Skin of body (tissue), 2 donors: Measurements from ENCODE around the gene SFXN4. TPM values are rescaled to one million over a fixed set of nuclear protein-coding genes. Genes with fewer than 3 reads are reported as not detected.
"Not testable (repeated sequence)": the region's sequence is repeated elsewhere in the genome, so short reads cannot be mapped to it uniquely, and the experiment has no call there.

Experiments used
- DNase-seq: peaks from one replicate; lab custom pipeline; 2025; lab: John Stamatoyannopoulos, UW
- total RNA-seq: library from RNA; depleted of rRNA; stranded (reverse); fragments of >200 nt; gene quantifications from one replicate; pipeline ENCODE4 v1.2.3, GENCODE V29; 2014

The SFXN4 gene
- total RNA-seq, 1 donor from 2014 or later: 11.4 TPM

- no peak for DNase-seq
Measured at GRCh38 chr10:119149157-119149556, 16.4 kb downstream of the SFXN4 start.

GRCh38 chr10:119143657-119144056 lies 21.9 kb downstream of the SFXN4 start:
- no peak for DNase-seq

GRCh38 chr10:119140603-119141245 lies 24.8 kb downstream of the SFXN4 start:
- no peak for DNase-seq

- DNase-seq: no peak
Measured at GRCh38 chr10:119139464-119140067, 25.9 kb downstream of the SFXN4 start.

- no peak for DNase-seq
Measured at GRCh38 chr10:119138346-119139306, 26.9 kb downstream of the SFXN4 start.

- DNase-seq: not testable (repeated sequence)
Measured at GRCh38 chr10:119137878-119138277, 27.6 kb downstream of the SFXN4 start.

- no peak for DNase-seq
Measured at GRCh38 chr10:119136084-119136483, 29.4 kb downstream of the SFXN4 start.

GRCh38 chr10:119135513-119135881 lies 30.0 kb downstream of the SFXN4 start:
- DNase-seq: no peak

- DNase-seq: no peak
Measured at GRCh38 chr10:119133949-119134348, 31.6 kb downstream of the SFXN4 start.

- DNase-seq: no peak
Measured at GRCh38 chr10:119132521-119133345, 32.8 kb downstream of the SFXN4 start.

GRCh38 chr10:119131512-119132240 lies 33.8 kb downstream of the SFXN4 start:
- no peak for DNase-seq

GRCh38 chr10:119129721-119130120 lies 35.8 kb downstream of the SFXN4 start:
- no peak for DNase-seq

GRCh38 chr10:119125942-119126341 lies 39.6 kb downstream of the SFXN4 start:
- DNase-seq: no peak

GRCh38 chr10:119120875-119121274 lies 44.6 kb downstream of the SFXN4 start:
- DNase-seq: no peak

- DNase-seq: no peak
Measured at GRCh38 chr10:119120413-119120867, 45.1 kb downstream of the SFXN4 start.

- no peak for DNase-seq
Measured at GRCh38 chr10:119119400-119119799, 46.1 kb downstream of the SFXN4 start.

GRCh38 chr10:119118231-119118630 lies 47.3 kb downstream of the SFXN4 start:
- DNase-seq: no peak

- DNase-seq: no peak
Measured at GRCh38 chr10:119116326-119116951, 49.1 kb downstream of the SFXN4 start.

- no peak for DNase-seq
Measured at GRCh38 chr10:119115926-119116325, 49.6 kb downstream of the SFXN4 start.
